Measurements from ENCODE around the gene FAF1.
"Not testable (repeated sequence)": the region's sequence is repeated elsewhere in the genome, so short reads cannot be mapped to it uniquely, and the experiment has no call there.

FAF1 gene

GRCh38 chr1:50907610-50908009 lies 52.5 kb downstream of the FAF1 start:
- not testable (repeated sequence) for DNase-seq (ENCODE audit: low read depth)

- DNase-seq (ENCODE audit: low read depth), result not testable (repeated sequence)
Observed at GRCh38 chr1:50906050-50906449, 54.0 kb downstream of the FAF1 start.

- no peak for DNase-seq (ENCODE audit: low read depth)
Observed at GRCh38 chr1:50902419-50902818, 57.6 kb downstream of the FAF1 start.

GRCh38 chr1:50901872-50902271 lies 58.2 kb downstream of the FAF1 start:
- peak; percentile 2 for DNase-seq (ENCODE audit: low read depth)

GRCh38 chr1:50898773-50899172 lies 61.3 kb downstream of the FAF1 start:
- DNase-seq (ENCODE audit: low read depth), result no peak

GRCh38 chr1:50894340-50894739 lies 65.7 kb downstream of the FAF1 start:
- DNase-seq (ENCODE audit: low read depth), result no peak

GRCh38 chr1:50893466-50893865 lies 66.6 kb downstream of the FAF1 start:
- no peak for DNase-seq (ENCODE audit: low read depth)

- not testable (repeated sequence) for DNase-seq (ENCODE audit: low read depth)
Observed at GRCh38 chr1:50887555-50887954, 72.5 kb downstream of the FAF1 start.

GRCh38 chr1:50880373-50880772 lies 79.7 kb downstream of the FAF1 start:
- DNase-seq (ENCODE audit: low read depth), result no peak

- no peak for DNase-seq (ENCODE audit: low read depth)
Observed at GRCh38 chr1:50879137-50879536, 80.9 kb downstream of the FAF1 start.

- no peak for DNase-seq (ENCODE audit: low read depth)
Observed at GRCh38 chr1:50878434-50878833, 81.6 kb downstream of the FAF1 start.

GRCh38 chr1:50877641-50878040 lies 82.4 kb downstream of the FAF1 start:
- DNase-seq (ENCODE audit: low read depth), result no peak

GRCh38 chr1:50873458-50874187 lies 86.4 kb downstream of the FAF1 start:
- peak; percentile 63 for DNase-seq (ENCODE audit: low read depth)

GRCh38 chr1:50864845-50865244 lies 95.2 kb downstream of the FAF1 start:
- not testable (repeated sequence) for DNase-seq (ENCODE audit: low read depth)

- peak; percentile 19 for DNase-seq (ENCODE audit: low read depth)
Observed at GRCh38 chr1:50861772-50862171, 98.3 kb downstream of the FAF1 start.

GRCh38 chr1:50860702-50861101 lies 99.4 kb downstream of the FAF1 start:
- no peak for DNase-seq (ENCODE audit: low read depth)

- no peak for DNase-seq (ENCODE audit: low read depth)
Observed at GRCh38 chr1:50860256-50860655, 99.8 kb downstream of the FAF1 start.

GRCh38 chr1:50859657-50860056 lies 100.4 kb downstream of the FAF1 start:
- DNase-seq (ENCODE audit: low read depth), result no peak

GRCh38 chr1:50858761-50859160 lies 101.3 kb downstream of the FAF1 start:
- no peak for DNase-seq (ENCODE audit: low read depth)

- DNase-seq (ENCODE audit: low read depth), result peak; percentile 2
Observed at GRCh38 chr1:50857702-50858101, 102.4 kb downstream of the FAF1 start.

GRCh38 chr1:50853325-50853724 lies 106.7 kb downstream of the FAF1 start:
- DNase-seq (ENCODE audit: low read depth), result no peak

- no peak for DNase-seq (ENCODE audit: low read depth)
Observed at GRCh38 chr1:50852889-50853288, 107.2 kb downstream of the FAF1 start.

- DNase-seq (ENCODE audit: low read depth), result no peak
Observed at GRCh38 chr1:50851466-50851865, 108.6 kb downstream of the FAF1 start.

- DNase-seq (ENCODE audit: low read depth), result no peak
Observed at GRCh38 chr1:50851034-50851433, 109.0 kb downstream of the FAF1 start.

Data from EH (cell line).